ENCODE measurements around the gene SLC6A13.
"Not testable (repeated sequence)": the region's sequence is repeated elsewhere in the genome, so short reads cannot be mapped to it uniquely, and the experiment has no call there.

Gene SLC6A13

DNA sequence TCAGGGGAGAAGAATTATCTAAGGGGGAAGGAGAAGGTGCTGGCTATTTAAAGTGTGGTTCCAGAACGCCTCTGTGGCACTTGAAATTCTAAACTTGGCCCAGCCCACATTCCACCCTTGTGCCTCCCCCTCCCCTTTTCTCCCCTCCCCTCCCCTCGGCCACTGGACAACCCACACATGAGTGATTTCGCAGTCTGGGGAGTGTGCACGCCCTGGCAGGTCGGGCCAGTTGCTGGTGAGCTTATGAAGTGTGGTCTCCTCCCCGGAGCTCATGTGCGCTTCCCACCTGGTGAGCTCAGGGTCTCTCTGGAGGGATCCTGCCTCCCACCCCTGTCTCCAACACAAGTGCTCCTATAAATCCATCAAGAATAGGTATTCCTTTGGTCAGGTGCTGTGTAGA is at the start of gene SLC6A13:
Gene SLC6A13, minus strand, starts transcription at position 20 of the 400 bp plus-strand sequence. CDS start 2,784 bp downstream, outside the sequence.
- no peak within 1 kb of the TSS for H3K27ac ChIP-seq
- no peaks in the 10 kb centered on the region for H3K9me3 ChIP-seq (ENCODE audit: severe bottlenecking)
- TF ChIP-seq, protein P1, sequence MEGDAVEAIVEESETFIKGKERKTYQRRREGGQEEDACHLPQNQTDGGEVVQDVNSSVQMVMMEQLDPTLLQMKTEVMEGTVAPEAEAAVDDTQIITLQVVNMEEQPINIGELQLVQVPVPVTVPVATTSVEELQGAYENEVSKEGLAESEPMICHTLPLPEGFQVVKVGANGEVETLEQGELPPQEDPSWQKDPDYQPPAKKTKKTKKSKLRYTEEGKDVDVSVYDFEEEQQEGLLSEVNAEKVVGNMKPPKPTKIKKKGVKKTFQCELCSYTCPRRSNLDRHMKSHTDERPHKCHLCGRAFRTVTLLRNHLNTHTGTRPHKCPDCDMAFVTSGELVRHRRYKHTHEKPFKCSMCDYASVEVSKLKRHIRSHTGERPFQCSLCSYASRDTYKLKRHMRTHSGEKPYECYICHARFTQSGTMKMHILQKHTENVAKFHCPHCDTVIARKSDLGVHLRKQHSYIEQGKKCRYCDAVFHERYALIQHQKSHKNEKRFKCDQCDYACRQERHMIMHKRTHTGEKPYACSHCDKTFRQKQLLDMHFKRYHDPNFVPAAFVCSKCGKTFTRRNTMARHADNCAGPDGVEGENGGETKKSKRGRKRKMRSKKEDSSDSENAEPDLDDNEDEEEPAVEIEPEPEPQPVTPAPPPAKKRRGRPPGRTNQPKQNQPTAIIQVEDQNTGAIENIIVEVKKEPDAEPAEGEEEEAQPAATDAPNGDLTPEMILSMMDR (IDR thresholded peaks at IDR 0.05; ENCODE audit: low read depth, low read length): no peak
- DNase-seq: no peak
- H3K36me3 ChIP-seq: no peaks in the 10 kb centered on the region
- no peaks in the 10 kb centered on the region for H3K27me3 ChIP-seq (ENCODE audit: insufficient read depth, low read depth, severe bottlenecking)
- H3K4me3 ChIP-seq (ENCODE audit: low read depth, low read length): no peak within 1 kb of the TSS

DNA sequence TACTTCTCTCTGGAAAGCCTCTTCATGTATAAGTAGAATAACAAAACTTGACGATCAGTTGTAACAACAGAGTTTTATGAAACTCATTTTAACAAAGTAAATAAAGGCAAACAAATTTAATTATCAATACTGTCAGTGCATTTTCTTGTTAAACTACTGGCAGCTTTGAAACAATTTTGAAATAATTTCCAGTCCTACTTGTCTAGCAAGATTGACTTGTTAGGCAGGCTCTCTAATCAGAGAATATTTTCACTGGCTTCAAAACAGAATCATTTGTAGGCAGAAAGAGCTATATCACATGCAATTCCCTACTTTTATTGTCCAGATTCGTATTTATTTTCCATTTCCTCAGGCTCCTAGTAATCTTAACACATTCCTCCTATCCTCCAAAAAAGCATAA is 45.9 kb upstream of the SLC6A13 start:
- TF ChIP-seq, protein P1 (IDR thresholded peaks at IDR 0.05; ENCODE audit: low read depth, low read length): no peak
- Histone ChIP-seq H3K4me3 (ENCODE audit: low read depth, low read length) (no peak overlapping the region), H3K27ac (no peak overlapping the region)

DNA sequence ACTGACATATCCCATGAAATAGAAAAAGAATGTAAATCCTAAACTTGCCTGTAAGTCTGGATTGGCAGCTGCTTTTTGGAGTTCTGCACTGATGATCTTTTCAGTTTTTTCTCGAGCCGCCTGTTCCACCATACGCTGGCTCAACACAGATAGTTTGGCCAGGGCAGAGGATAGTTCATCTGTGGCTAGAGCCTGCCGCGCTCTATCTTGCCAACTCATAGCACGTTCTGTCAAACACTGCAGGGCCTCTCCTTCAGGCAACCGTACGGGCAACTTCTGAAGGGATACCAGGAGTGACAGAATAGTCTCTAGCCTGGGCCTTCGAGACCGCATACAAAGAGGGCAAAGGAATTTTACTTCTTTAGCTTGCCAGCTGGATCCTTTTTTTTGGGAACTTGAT is 44.8 kb upstream of the SLC6A13 start:
- no peak overlapping the region for H3K4me3 ChIP-seq (ENCODE audit: low read depth, low read length)
- peaks cover 89% of the 10 kb centered on the region for H3K36me3 ChIP-seq
- TF ChIP-seq, protein P1 (IDR thresholded peaks at IDR 0.05; ENCODE audit: low read depth, low read length): no peak
- H3K27me3 ChIP-seq (ENCODE audit: insufficient read depth, low read depth, severe bottlenecking): no peaks in the 10 kb centered on the region
- no peaks in the 10 kb centered on the region for H3K9me3 ChIP-seq (ENCODE audit: severe bottlenecking)
- DNase-seq: no peak
- H3K27ac ChIP-seq: no peak overlapping the region

More for the DNA sequence above, 45.9 kb upstream of the SLC6A13 start:
- Histone ChIP-seq H3K36me3 (peaks cover 94% of the 10 kb centered on the region), H3K9me3 (ENCODE audit: severe bottlenecking) (no peaks in the 10 kb centered on the region), H3K27me3 (ENCODE audit: insufficient read depth, low read depth, severe bottlenecking) (no peaks in the 10 kb centered on the region)
- no peak for DNase-seq

DNA sequence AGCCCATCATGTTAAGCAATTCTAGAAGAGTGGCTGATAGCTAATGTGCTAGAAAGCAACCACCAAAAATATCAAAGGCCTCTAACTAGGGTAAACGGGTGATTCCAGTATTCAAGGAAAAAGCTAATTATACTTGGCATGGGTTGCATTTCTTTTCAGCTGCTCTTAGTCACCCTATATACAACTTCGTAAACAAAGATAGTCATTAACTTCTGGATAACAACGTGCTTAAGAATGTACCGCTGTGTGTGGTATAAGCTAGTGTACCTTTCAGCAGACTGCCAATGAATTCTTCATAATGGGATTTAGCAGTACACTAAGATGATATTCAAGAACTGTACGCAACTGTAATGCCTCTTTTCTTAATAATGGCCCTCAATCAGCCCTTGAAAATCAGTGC is 42.2 kb upstream of the SLC6A13 start:
- no peak for DNase-seq
- peaks cover 63% of the 10 kb centered on the region for H3K36me3 ChIP-seq
- H3K4me3 ChIP-seq (ENCODE audit: low read depth, low read length): no peak overlapping the region
- TF ChIP-seq, protein P1 (IDR thresholded peaks at IDR 0.05; ENCODE audit: low read depth, low read length): no peak
- no peaks in the 10 kb centered on the region for H3K9me3 ChIP-seq (ENCODE audit: severe bottlenecking)
- H3K27ac ChIP-seq: no peak overlapping the region
- no peaks in the 10 kb centered on the region for H3K27me3 ChIP-seq (ENCODE audit: insufficient read depth, low read depth, severe bottlenecking)

DNA sequence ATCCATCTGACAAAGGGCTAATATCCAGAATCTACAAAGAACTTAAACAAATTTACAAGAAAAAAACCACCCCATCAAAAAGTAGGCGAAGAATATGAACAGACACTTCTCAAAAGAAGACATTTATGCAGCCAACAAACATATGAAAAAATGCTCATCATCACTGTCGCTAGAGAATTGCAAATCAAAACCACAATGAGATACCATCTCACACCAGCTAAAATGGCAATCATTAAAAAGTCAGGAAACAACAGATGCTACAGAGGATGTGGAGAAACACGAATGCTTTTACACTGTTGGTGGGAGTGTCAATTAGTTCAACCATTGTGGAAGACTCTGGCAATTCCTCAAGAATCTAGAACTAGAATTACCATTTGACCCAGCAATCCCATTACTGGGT is 40.1 kb upstream of the SLC6A13 start:
- H3K9me3 ChIP-seq (ENCODE audit: severe bottlenecking); H3K27me3 ChIP-seq (ENCODE audit: insufficient read depth, low read depth, severe bottlenecking); H3K4me3 ChIP-seq (ENCODE audit: low read depth, low read length); DNase-seq; H3K27ac ChIP-seq: not testable (repeated sequence)
- peaks cover 49% of the 10 kb centered on the region for H3K36me3 ChIP-seq

DNA sequence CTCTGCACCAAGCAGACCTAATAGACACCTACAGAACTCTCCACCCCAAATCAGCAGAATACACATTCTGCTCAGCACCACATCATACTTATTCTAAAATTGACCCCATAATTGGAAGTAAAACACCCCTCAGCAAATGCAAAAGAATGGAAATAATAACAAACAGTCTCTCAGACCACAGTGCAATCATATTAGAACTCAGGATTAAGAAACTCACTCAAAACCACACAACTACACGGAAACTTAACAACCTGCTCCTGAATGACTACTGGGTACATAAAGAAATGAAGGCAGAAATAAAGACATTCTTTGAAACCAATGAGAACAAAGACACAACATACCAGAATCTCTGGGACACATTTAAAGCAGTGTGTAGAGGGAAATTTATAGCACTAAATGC is 37.5 kb upstream of the SLC6A13 start:
- not testable (repeated sequence) for H3K9me3 ChIP-seq (ENCODE audit: severe bottlenecking); H3K27me3 ChIP-seq (ENCODE audit: insufficient read depth, low read depth, severe bottlenecking); H3K27ac ChIP-seq; DNase-seq; H3K4me3 ChIP-seq (ENCODE audit: low read depth, low read length)
- H3K36me3 ChIP-seq: peaks cover 49% of the 10 kb centered on the region

DNA sequence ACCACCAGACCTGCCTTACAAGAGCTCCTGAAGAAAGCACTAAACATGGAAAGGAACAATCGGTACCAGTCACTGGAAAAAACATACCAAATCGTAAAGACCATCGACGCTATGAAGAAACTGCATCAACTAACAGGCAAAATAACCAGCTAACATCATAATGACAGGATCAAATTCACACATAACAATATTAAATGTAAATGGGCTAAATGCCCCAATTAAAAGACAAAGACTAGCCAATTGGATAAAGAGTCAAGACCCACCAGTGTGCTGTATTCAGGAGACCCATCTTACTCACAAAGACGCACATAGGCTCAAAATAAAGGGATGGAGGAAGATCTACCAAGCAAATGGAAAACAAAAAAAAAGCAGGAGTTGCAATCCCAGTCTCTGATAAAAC is 36.9 kb upstream of the SLC6A13 start:
- peaks cover 49% of the 10 kb centered on the region for H3K36me3 ChIP-seq
- not testable (repeated sequence) for H3K27ac ChIP-seq

DNA sequence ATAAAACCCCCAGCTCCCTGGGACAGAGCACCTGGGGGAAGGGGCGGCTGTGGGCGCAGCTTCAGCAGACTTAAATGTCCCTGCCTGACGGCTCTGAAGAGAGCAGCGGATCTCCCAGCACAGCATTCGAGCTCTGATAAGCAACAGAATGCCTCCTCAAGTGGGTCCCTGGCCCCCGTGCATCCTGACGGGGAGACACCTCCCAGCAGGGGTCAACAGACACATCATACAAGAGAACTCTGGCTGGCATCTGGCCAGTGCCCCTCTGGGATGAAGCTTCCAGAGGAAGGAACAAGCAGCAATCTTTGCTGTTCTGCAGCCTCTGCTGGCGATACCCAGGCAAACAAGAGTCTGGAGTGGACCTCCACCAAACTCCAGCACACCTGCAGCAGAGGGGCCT is 35.4 kb upstream of the SLC6A13 start:
- not testable (repeated sequence) for DNase-seq; H3K4me3 ChIP-seq (ENCODE audit: low read depth, low read length); H3K27me3 ChIP-seq (ENCODE audit: insufficient read depth, low read depth, severe bottlenecking); H3K9me3 ChIP-seq (ENCODE audit: severe bottlenecking); H3K27ac ChIP-seq
- H3K36me3 ChIP-seq: peaks cover 50% of the 10 kb centered on the region

More for the DNA sequence above, 36.9 kb upstream of the SLC6A13 start:
- H3K27me3 ChIP-seq (ENCODE audit: insufficient read depth, low read depth, severe bottlenecking); H3K9me3 ChIP-seq (ENCODE audit: severe bottlenecking); H3K4me3 ChIP-seq (ENCODE audit: low read depth, low read length); DNase-seq: not testable (repeated sequence)

Measured in WERI-Rb-1 (cell line).